Measurements from ENCODE around the gene TMEM43.

DNA sequence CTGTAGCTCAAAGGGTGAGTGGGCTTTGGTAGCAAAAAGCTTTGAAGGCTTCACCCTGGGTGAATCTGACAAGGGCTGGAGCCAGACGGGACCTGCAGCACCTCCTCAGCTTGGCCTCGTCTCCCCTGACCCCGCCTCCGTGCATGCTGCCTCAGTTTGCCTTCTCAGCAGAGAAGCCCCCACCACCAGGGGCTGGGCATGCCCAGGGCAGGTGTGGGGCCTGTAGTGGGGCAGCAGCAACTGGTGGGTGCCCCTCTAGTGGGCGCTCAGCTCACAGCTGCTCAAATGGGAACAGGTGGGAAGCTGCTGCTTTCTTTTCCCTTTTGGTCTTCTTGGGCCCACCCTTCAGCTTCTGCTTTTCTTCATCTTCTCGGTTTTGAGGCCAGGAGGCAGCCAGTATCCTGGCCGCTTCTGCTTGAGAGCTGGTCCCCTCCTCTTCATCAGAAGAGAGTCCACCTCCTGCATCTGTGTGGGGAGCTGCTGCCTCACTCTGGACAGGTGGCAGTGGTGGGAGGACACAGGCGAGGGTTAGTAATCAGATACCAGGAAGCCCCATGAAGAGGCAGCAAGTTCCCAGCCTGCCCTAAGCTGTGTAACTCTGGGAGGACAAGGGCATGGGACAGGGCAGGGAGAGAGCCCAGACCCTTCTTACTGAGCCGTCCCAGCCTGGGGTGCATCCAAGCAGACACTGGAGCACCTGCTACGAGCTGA is 21.0 kb downstream of the TMEM43 start:
- TF ChIP-seq, protein P1, sequence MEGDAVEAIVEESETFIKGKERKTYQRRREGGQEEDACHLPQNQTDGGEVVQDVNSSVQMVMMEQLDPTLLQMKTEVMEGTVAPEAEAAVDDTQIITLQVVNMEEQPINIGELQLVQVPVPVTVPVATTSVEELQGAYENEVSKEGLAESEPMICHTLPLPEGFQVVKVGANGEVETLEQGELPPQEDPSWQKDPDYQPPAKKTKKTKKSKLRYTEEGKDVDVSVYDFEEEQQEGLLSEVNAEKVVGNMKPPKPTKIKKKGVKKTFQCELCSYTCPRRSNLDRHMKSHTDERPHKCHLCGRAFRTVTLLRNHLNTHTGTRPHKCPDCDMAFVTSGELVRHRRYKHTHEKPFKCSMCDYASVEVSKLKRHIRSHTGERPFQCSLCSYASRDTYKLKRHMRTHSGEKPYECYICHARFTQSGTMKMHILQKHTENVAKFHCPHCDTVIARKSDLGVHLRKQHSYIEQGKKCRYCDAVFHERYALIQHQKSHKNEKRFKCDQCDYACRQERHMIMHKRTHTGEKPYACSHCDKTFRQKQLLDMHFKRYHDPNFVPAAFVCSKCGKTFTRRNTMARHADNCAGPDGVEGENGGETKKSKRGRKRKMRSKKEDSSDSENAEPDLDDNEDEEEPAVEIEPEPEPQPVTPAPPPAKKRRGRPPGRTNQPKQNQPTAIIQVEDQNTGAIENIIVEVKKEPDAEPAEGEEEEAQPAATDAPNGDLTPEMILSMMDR (IDR thresholded peaks at IDR 0.05; ENCODE audit: low read length) = peak; percentile 6; the same call in 1 of the 2 replicates
- TF ChIP-seq EZH2 (IDR thresholded peaks at IDR 0.05; ENCODE audit: borderline replicate concordance, low read length) = no peak

Data from OCI-LY1 (cell line).